HepG2 (cell line): ENCODE data around the gene SLC22A23. TPM values are rescaled to one million over a fixed set of nuclear protein-coding genes. Genes with fewer than 3 reads are reported as not detected.

ENCODE experiments used
- CHD2 ChIP-seq: IDR thresholded peaks from 2 replicates; pipeline ENCODE4 v1.6.1; 2011; ENCODE audit warnings: low read depth, low read length, improper control_type of control experiment
- DMAP1 ChIP-seq: IDR thresholded peaks from 2 replicates; pipeline ENCODE4 v1.6.1; 2016
- FOXA3 ChIP-seq: IDR thresholded peaks from 2 replicates; pipeline ENCODE4 v1.6.1; 2016; ENCODE audit warnings: missing genetic modification reagents, missing compliant biosample characterization
- NCOA5 ChIP-seq: sonication (generic); formaldehyde crosslinking; IDR thresholded peaks from 2 replicates; pipeline ENCODE4 v1.4.0; 2020; ENCODE audit warnings: missing genetic modification reagents
- NR3C1 ChIP-seq: sonication (generic); formaldehyde crosslinking; IDR thresholded peaks from 2 replicates; pipeline ENCODE4 v1.4.0; 2020; ENCODE audit warnings: missing genetic modification reagents
- PITX1 ChIP-seq: sonication (generic); formaldehyde crosslinking; IDR thresholded peaks from 2 replicates; pipeline ENCODE4 v1.5.1; 2020; ENCODE audit warnings: mild to moderate bottlenecking, missing genetic modification reagents
- SP2 ChIP-seq: sonication (generic); formaldehyde crosslinking; IDR thresholded peaks from 2 replicates; pipeline ENCODE4 v1.5.1; 2020; ENCODE audit warnings: mild to moderate bottlenecking, missing genetic modification reagents
- TEAD2 ChIP-seq: sonication (generic); formaldehyde crosslinking; IDR thresholded peaks from 2 replicates; pipeline ENCODE4 v1.9.0; 2021; ENCODE audit warnings: missing genetic modification reagents
- ZC3H13 ChIP-seq: sonication (generic); formaldehyde crosslinking; IDR thresholded peaks from 2 replicates; pipeline ENCODE4 v1.8.1; 2023; ENCODE audit warnings: mild to moderate bottlenecking, missing genetic modification reagents, moderate library complexity
- ZNF10 ChIP-seq: sonication (generic); formaldehyde crosslinking; IDR thresholded peaks from 2 replicates; pipeline ENCODE4 v1.4.0; 2020; ENCODE audit warnings: mild to moderate bottlenecking, low read depth, missing genetic modification reagents, borderline replicate concordance
- ZNF34 ChIP-seq: sonication (generic); formaldehyde crosslinking; IDR thresholded peaks from 2 replicates; pipeline ENCODE4 v1.4.0; 2020; ENCODE audit warnings: mild to moderate bottlenecking, missing genetic modification reagents, borderline replicate concordance
- ZNF383 ChIP-seq: sonication (generic); formaldehyde crosslinking; IDR thresholded peaks from 2 replicates; pipeline ENCODE4 v1.4.0; 2020; ENCODE audit warnings: missing genetic modification reagents, mild to moderate bottlenecking, borderline replicate concordance
- ZNF407 ChIP-seq: sonication (generic); formaldehyde crosslinking; IDR thresholded peaks from one replicate; pipeline ENCODE4 v1.5.1; 2020; ENCODE audit warnings: mild to moderate bottlenecking, missing genetic modification reagents; ENCODE audit errors: not compliant biosample characterization
- ZNF501 ChIP-seq: sonication (generic); formaldehyde crosslinking; IDR thresholded peaks from 2 replicates; pipeline ENCODE4 v1.5.1; 2020; ENCODE audit warnings: mild to moderate bottlenecking, moderate library complexity, missing genetic modification reagents
- ZNF547 ChIP-seq: sonication (generic); formaldehyde crosslinking; IDR thresholded peaks from 2 replicates; pipeline ENCODE4 v1.5.1; 2020; ENCODE audit warnings: mild to moderate bottlenecking, missing genetic modification reagents
- ZNF619 ChIP-seq: sonication (generic); formaldehyde crosslinking; IDR thresholded peaks from 2 replicates; pipeline ENCODE4 v1.4.0; 2020; ENCODE audit warnings: mild to moderate bottlenecking, missing genetic modification reagents
- ZNF687 ChIP-seq: sonication (generic); formaldehyde crosslinking; IDR thresholded peaks from 2 replicates; pipeline ENCODE4 v1.5.1; 2020; ENCODE audit warnings: mild to moderate bottlenecking, missing genetic modification reagents, moderate library complexity
- ZNF691 ChIP-seq: sonication (generic); formaldehyde crosslinking; IDR thresholded peaks from 2 replicates; pipeline ENCODE4 v1.4.0; 2020; ENCODE audit warnings: missing genetic modification reagents, low read depth, mild to moderate bottlenecking, borderline replicate concordance
- ZNF878 ChIP-seq: sonication (generic); formaldehyde crosslinking; IDR thresholded peaks from 2 replicates; pipeline ENCODE4 v1.8.1; 2023; ENCODE audit warnings: mild to moderate bottlenecking, missing genetic modification reagents, moderate library complexity
- polyA plus RNA-seq, 8 experiments: library from polyadenylated mRNA; depleted of rRNA in 3 of 8; stranded (reverse) in 7 of 8; unstranded in 1 of 8; fragments of >200 nt; fragmentation: Illumina TruSeq in 4 of 8; extraction: Trizol in 4 of 8; gene quantifications; 2 replicates each; pipeline versions ENCODE4 v1.2.1 to v1.2.3, GENCODE V29; 2011 to 2016; ENCODE audit warnings: low read depth in 4 of 8, missing spikeins in 1 of 8, mixed read lengths in 1 of 8; ENCODE audit not compliant: insufficient read depth in 1 of 8
- total RNA-seq, 5 experiments: library from RNA; depleted of rRNA; stranded (reverse); fragments of >200 nt; fragmentation: Illumina TruSeq; extraction: Trizol; gene quantifications; 2 replicates each; pipeline ENCODE4 v1.2.3, GENCODE V29; 2016; ENCODE audit warnings: low read depth in 1 of 5

Gene SLC22A23
- total and polyA plus RNA-seq, 2 of the 13 experiments (the other 11 are each of a cell fraction or from before 2014, with no cell fraction given): 11.8 to 17.5 TPM

- TF ChIP-seq ZNF547 (CRISPR knock-in tag): no peak
- no peak; the same call in 1 of the 2 replicates for TF ChIP-seq FOXA3
- TF ChIP-seq NR3C1 (CRISPR knock-in tag): no peak
- no peak; the same call in 1 of the 2 replicates for TF ChIP-seq ZC3H13 (CRISPR knock-in tag)
- no peak for TF ChIP-seq ZNF383
- TF ChIP-seq SP2: no peak
- no peak for TF ChIP-seq ZNF878 (CRISPR knock-in tag)
- TF ChIP-seq ZNF407 (CRISPR knock-in tag): no peak
- TF ChIP-seq PITX1: no peak
- TF ChIP-seq ZNF10 (CRISPR knock-in tag): no peak
- no peak; the same call in 1 of the 2 replicates for TF ChIP-seq DMAP1 (CRISPR knock-in tag)
- TF ChIP-seq TEAD2 (CRISPR knock-in tag): no peak
- peak; percentile 68 for TF ChIP-seq ZNF687 (CRISPR knock-in tag)
- no peak; the same call in 1 of the 2 replicates for TF ChIP-seq ZNF501
- TF ChIP-seq ZNF34: 0 out of 2 replicates have a peak, but pooled peaks have one; percentile 4
- no peak for TF ChIP-seq NCOA5 (CRISPR knock-in tag)
- TF ChIP-seq ZNF619 (CRISPR knock-in tag): no peak
- TF ChIP-seq ZNF691 (CRISPR knock-in tag): no peak
- no peak for TF ChIP-seq CHD2
Observed at GRCh38 chr6:3259491-3259958, 197.3 kb downstream of the SLC22A23 start (continued).
